GOT3 (cell line): ENCODE data around the gene AKAP13.

Experiments
- DNase-seq: peaks from one replicate; lab custom pipeline; 2025; ENCODE audit warnings: mixed read lengths; lab: John Stamatoyannopoulos, UW

Gene AKAP13

GRCh38 chr15:85770096-85771041, 390.0 kb downstream of the AKAP13 start:
- DNase-seq: no peak

GRCh38 chr15:85771271-85771670, 390.9 kb downstream of the AKAP13 start:
- no peak for DNase-seq

GRCh38 chr15:85771781-85772445, 391.5 kb downstream of the AKAP13 start:
- DNase-seq: no peak

GRCh38 chr15:85772668-85773067, 392.3 kb downstream of the AKAP13 start:
- no peak for DNase-seq

GRCh38 chr15:85773249-85773648, 392.8 kb downstream of the AKAP13 start:
- no peak for DNase-seq

GRCh38 chr15:85773970-85774369, 393.6 kb downstream of the AKAP13 start:
- no peak for DNase-seq

- no peak for DNase-seq
These were observed 397.1 kb downstream of the AKAP13 start for GRCh38 chr15:85777250-85778106.

- no peak for DNase-seq
These were observed 397.8 kb downstream of the AKAP13 start for GRCh38 chr15:85778107-85778776.

- no peak for DNase-seq
These were observed 398.8 kb downstream of the AKAP13 start for GRCh38 chr15:85779249-85779648.

- DNase-seq: no peak
These were observed 400.0 kb downstream of the AKAP13 start for GRCh38 chr15:85780225-85780985.

- DNase-seq: no peak
These were observed 400.7 kb downstream of the AKAP13 start for GRCh38 chr15:85781099-85781498.

GRCh38 chr15:85782064-85782463, 401.7 kb downstream of the AKAP13 start:
- no peak for DNase-seq

- no peak for DNase-seq
These were observed 405.7 kb downstream of the AKAP13 start for GRCh38 chr15:85785887-85786780.

GRCh38 chr15:85786781-85787114, 406.3 kb downstream of the AKAP13 start:
- no peak for DNase-seq

- no peak for DNase-seq
These were observed 408.5 kb downstream of the AKAP13 start for GRCh38 chr15:85788771-85789495.

- DNase-seq: no peak
These were observed 409.1 kb downstream of the AKAP13 start for GRCh38 chr15:85789496-85789875.

GRCh38 chr15:85792102-85792731, 411.8 kb downstream of the AKAP13 start:
- no peak for DNase-seq

- no peak for DNase-seq
These were observed 412.6 kb downstream of the AKAP13 start for GRCh38 chr15:85792912-85793590.
